Astrocyte (in vitro differentiated cells and primary cell): ENCODE data around the gene ENOX1. TPM values are rescaled to one million over a fixed set of nuclear protein-coding genes. Genes with fewer than 3 reads are reported as not detected.

Source experiments
- DNase-seq: peaks from one replicate; pipeline ENCODE4 v3.0.0-alpha.2; 2010; ENCODE audit warnings: low read depth
- FAIRE-seq: peaks from 2 replicates; lab custom pipeline; 2011; peaks lifted over from hg19 to GRCh38; lab: Jason Lieb, UNC
- H2AFZ ChIP-seq: 2 replicates; pipeline ENCODE4 v1.6.0; 2012; ENCODE audit warnings: low read depth, low read length, inconsistent platforms
- H3K27ac ChIP-seq: 2 replicates; pipeline ENCODE4 v1.5.1; 2011; ENCODE audit warnings: low read depth, low read length, inconsistent platforms
- H3K27me3 ChIP-seq: 2 replicates; pipeline ENCODE4 v1.6.0; 2011; ENCODE audit warnings: low read length, inconsistent platforms; ENCODE audit not compliant: insufficient read depth
- H3K36me3 ChIP-seq: 2 replicates; pipeline ENCODE4 v1.5.1; 2011; ENCODE audit warnings: low read length, inconsistent platforms; ENCODE audit not compliant: insufficient read depth
- H3K4me1 ChIP-seq: 2 replicates; pipeline ENCODE4 v1.5.1; 2011; ENCODE audit warnings: low read length, inconsistent platforms; ENCODE audit not compliant: insufficient read depth
- H3K4me2 ChIP-seq: 2 replicates; pipeline ENCODE4 v1.6.0; 2012; ENCODE audit warnings: low read length, inconsistent platforms
- H3K4me3 ChIP-seq: 2 replicates; pipeline ENCODE4 v1.5.1; 2011; ENCODE audit warnings: low read depth, mild to moderate bottlenecking, low read length, inconsistent platforms; ENCODE audit not compliant: insufficient read depth
- H3K79me2 ChIP-seq: 2 replicates; pipeline ENCODE4 v1.6.0; 2012; ENCODE audit warnings: mild to moderate bottlenecking, low read length, inconsistent platforms; ENCODE audit not compliant: insufficient read depth
- H3K9ac ChIP-seq: 2 replicates; pipeline ENCODE4 v1.6.0; 2012; ENCODE audit warnings: mild to moderate bottlenecking, low read length, inconsistent platforms
- H3K9me3 ChIP-seq: 2 replicates; pipeline ENCODE4 v1.5.1; 2012; ENCODE audit warnings: low read depth, mild to moderate bottlenecking, low read length, inconsistent platforms; ENCODE audit not compliant: insufficient read depth
- H4K20me1 ChIP-seq: 2 replicates; pipeline ENCODE4 v1.6.0; 2012; ENCODE audit warnings: low read length, inconsistent platforms; ENCODE audit not compliant: insufficient read depth
- H3K27ac Mint-ChIP-seq: one replicate; pipeline ENCODE4 v1.8.0; 2021; ENCODE audit warnings: mild to moderate bottlenecking, mixed read lengths; ENCODE audit not compliant: unreplicated experiment
- H3K27me3 Mint-ChIP-seq: one replicate; pipeline ENCODE4 v1.8.0; 2021; ENCODE audit warnings: low read depth, mixed read lengths; ENCODE audit not compliant: unreplicated experiment
- H3K36me3 Mint-ChIP-seq: one replicate; pipeline ENCODE4 v1.8.0; 2021; ENCODE audit warnings: low read depth, mixed read lengths; ENCODE audit not compliant: unreplicated experiment
- H3K4me1 Mint-ChIP-seq: one replicate; pipeline ENCODE4 v1.8.0; 2021; ENCODE audit warnings: low read depth, mixed read lengths; ENCODE audit not compliant: unreplicated experiment
- H3K4me3 Mint-ChIP-seq: one replicate; pipeline ENCODE4 v1.8.0; 2021; ENCODE audit warnings: mild to moderate bottlenecking, moderate library complexity, mixed read lengths; ENCODE audit not compliant: unreplicated experiment
- H3K9me3 Mint-ChIP-seq: one replicate; pipeline ENCODE4 v1.8.0; 2021; ENCODE audit warnings: mild to moderate bottlenecking, mixed read lengths; ENCODE audit not compliant: unreplicated experiment
- CTCF ChIP-seq: IDR thresholded peaks from 2 replicates; pipeline ENCODE4 v1.5.1; 2011; ENCODE audit warnings: low read depth, mild to moderate bottlenecking, inconsistent platforms, low read length, moderate library complexity; ENCODE audit not compliant: insufficient read depth
- EZH2 ChIP-seq: IDR thresholded peaks from 2 replicates; pipeline ENCODE4 v1.6.1; 2012; ENCODE audit warnings: mild to moderate bottlenecking, low read length, inconsistent platforms; ENCODE audit not compliant: insufficient read depth
- total RNA-seq: library from RNA; stranded (reverse); gene quantifications from 2 replicates; pipeline ENCODE4 v1.2.1, GENCODE V29; 2021

Gene ENOX1
- total RNA-seq, 1 donor from 2014 or later = 2.3 TPM

- Mint-ChIP-seq H3K4me3 (peak overlapping the region; percentile 91), H3K4me1 (peaks cover 5% of the 10 kb centered on the region), H3K27ac (no peak overlapping the region), H3K9me3 (no peaks in the 10 kb centered on the region), H3K36me3 (no peaks in the 10 kb centered on the region), H3K27me3 (peaks cover 1% of the 10 kb centered on the region)
- Histone ChIP-seq H3K27ac (no peak overlapping the region), H2AFZ (peak overlapping the region; percentile 90), H3K9ac (peak overlapping the region; percentile 68), H3K4me1 (peaks cover 6% of the 10 kb centered on the region), H3K79me2 (no peaks in the 10 kb centered on the region), H3K9me3 (no peaks in the 10 kb centered on the region), H3K36me3 (no peaks in the 10 kb centered on the region), H3K27me3 (no peaks in the 10 kb centered on the region), H3K4me3 (peak overlapping the region; percentile 62), H3K4me2 (peak overlapping the region; percentile 97), H4K20me1 (no peaks in the 10 kb centered on the region)
- DNase-seq (no peak), FAIRE-seq (no peak)
- TF ChIP-seq EZH2 = no peak
- no peak for TF ChIP-seq CTCF
Measured at GRCh38 chr13:43786472-43786765, 353 bp downstream of the ENOX1 start.

- Mint-ChIP-seq H3K36me3 (no peaks in the 10 kb centered on the region), H3K4me1 (peaks cover 5% of the 10 kb centered on the region), H3K4me3 (peak overlapping the region; percentile 91), H3K9me3 (no peaks in the 10 kb centered on the region), H3K27ac (no peak overlapping the region), H3K27me3 (peaks cover 1% of the 10 kb centered on the region)
- no peak for FAIRE-seq
- H3K4me2 ChIP-seq = peak overlapping the region; percentile 97
- H3K4me3 ChIP-seq = peak overlapping the region; percentile 62
- H3K27ac ChIP-seq = no peak overlapping the region
- H3K9me3 ChIP-seq = no peaks in the 10 kb centered on the region
- peak overlapping the region; percentile 68 for H3K9ac ChIP-seq
- H3K27me3 ChIP-seq = no peaks in the 10 kb centered on the region
- no peaks in the 10 kb centered on the region for H4K20me1 ChIP-seq
- H3K4me1 ChIP-seq = peaks cover 6% of the 10 kb centered on the region
- H2AFZ ChIP-seq = peak overlapping the region; percentile 88
- H3K36me3 ChIP-seq = no peaks in the 10 kb centered on the region
- no peak for TF ChIP-seq EZH2
- TF ChIP-seq CTCF = no peak
- H3K79me2 ChIP-seq = no peaks in the 10 kb centered on the region
- peak; percentile 55 for DNase-seq
Measured at GRCh38 chr13:43785650-43786471, 911 bp downstream of the ENOX1 start.

GRCh38 chr13:43785261-43785649 is 1.5 kb downstream of the ENOX1 start:
- Histone ChIP-seq H2AFZ (no peak overlapping the region), H3K27me3 (no peaks in the 10 kb centered on the region), H3K36me3 (no peaks in the 10 kb centered on the region), H3K4me2 (peak overlapping the region; percentile 97), H3K9ac (no peak overlapping the region), H3K79me2 (no peaks in the 10 kb centered on the region), H3K27ac (no peak overlapping the region), H3K4me3 (peak overlapping the region; percentile 62), H3K9me3 (no peaks in the 10 kb centered on the region), H3K4me1 (peaks cover 6% of the 10 kb centered on the region), H4K20me1 (no peaks in the 10 kb centered on the region)
- no peaks in the 10 kb centered on the region for H3K27me3 Mint-ChIP-seq
- no peaks in the 10 kb centered on the region for H3K9me3 Mint-ChIP-seq
- peaks cover 5% of the 10 kb centered on the region for H3K4me1 Mint-ChIP-seq
- no peak for FAIRE-seq
- H3K4me3 Mint-ChIP-seq = peak overlapping the region; percentile 91
- TF ChIP-seq CTCF = no peak
- TF ChIP-seq EZH2 = no peak
- no peaks in the 10 kb centered on the region for H3K36me3 Mint-ChIP-seq
- DNase-seq = no peak
- no peak overlapping the region for H3K27ac Mint-ChIP-seq
